NOMO-1 (cell line): ENCODE measurements around the gene APOA4.

Experiments
- DNase-seq, 2 experiments: peaks; one replicate each; lab custom pipeline; 2025; ENCODE audit not compliant: unreplicated experiment in 2 of 2; lab: John Stamatoyannopoulos, UW

Gene APOA4

GRCh38 chr11:116823031-116823843 lies at the start of gene APOA4:
TSS of gene APOA4 (minus strand) at chr11:116823304. CDS start at chr11:116823191, 113 bp downstream.
- DNase-seq: no peak

DNA sequence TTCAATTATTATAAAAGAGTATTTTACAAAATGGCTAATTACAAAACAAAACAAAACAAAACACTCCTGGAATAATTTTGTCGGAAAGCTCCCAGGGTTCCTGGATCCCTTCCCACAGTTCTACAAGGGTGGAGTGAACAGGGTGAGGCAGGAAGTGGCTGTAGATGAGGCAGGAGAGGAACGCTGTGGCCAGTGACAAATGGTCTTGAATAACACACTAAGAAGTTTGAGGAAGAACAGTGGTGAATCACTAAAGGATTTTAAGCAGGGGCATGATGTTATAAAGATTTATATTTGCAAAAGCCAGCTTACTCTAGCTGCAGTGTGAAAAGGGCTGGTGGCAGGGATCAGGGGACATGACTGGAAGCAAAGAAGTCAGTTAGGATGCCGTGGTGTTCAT lies 48.1 kb upstream of the APOA4 start:
- DNase-seq: no peak

DNA sequence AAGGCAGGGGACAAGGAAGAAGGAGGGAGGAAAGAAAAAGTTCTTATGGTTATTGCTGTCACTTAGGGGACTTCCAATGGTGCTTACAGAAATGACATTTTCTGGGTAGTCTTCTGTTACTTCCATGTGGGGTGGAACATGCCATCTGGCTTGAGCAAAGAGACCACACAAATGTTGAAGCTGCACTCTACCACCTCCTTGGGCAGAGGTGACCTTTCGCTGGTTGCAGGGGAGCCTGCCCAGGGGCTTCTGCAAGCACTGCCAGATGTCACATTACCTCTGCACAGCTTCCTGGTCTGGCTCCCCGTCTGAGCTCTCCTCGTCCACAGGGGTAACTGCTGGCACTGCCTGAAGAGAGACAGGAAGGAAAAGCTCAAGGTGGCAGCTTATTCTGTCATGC lies 47.0 kb upstream of the APOA4 start:
- no peak for DNase-seq

DNA sequence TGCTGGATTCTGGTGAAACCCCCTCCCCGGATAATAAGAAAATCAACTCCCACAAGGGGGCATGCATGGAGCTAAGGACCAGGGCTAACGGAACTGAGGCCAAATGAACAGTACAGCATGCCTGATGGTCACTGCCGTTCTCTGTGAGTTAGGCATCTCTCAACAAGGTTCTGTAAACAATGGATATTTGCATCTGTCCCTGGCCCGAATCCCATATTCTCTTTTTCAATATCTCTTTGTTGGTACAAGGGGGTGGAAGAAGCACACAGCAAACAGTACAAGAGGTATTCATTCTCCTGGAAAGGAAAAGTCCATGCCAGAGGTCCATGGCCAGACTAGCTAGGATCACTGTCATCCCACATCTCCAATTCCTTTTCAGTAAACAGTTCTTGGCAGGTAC lies 46.5 kb upstream of the APOA4 start:
- no peak for DNase-seq

DNA sequence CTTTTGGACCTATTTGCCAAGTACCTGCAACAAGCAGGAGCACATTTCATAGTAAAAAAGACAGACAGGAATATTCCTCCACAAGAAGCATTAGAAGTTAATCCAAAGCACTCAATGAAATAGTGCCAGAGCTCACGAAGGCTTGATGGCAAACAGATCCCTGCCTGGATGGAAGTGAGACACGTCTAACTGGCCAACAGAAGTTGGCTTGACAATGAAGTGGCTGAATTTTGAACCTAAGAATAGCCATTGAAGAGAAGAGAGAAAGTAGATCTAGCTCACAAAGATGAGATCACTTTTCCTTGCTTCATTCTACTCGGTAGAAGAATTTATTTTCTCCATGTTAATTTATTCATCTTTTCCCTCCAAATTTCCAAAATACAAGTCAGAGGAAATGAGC lies 45.0 kb upstream of the APOA4 start:
- no peak for DNase-seq

GRCh38 chr11:116867619-116868018 lies 44.5 kb upstream of the APOA4 start:
- no peak for DNase-seq

DNA sequence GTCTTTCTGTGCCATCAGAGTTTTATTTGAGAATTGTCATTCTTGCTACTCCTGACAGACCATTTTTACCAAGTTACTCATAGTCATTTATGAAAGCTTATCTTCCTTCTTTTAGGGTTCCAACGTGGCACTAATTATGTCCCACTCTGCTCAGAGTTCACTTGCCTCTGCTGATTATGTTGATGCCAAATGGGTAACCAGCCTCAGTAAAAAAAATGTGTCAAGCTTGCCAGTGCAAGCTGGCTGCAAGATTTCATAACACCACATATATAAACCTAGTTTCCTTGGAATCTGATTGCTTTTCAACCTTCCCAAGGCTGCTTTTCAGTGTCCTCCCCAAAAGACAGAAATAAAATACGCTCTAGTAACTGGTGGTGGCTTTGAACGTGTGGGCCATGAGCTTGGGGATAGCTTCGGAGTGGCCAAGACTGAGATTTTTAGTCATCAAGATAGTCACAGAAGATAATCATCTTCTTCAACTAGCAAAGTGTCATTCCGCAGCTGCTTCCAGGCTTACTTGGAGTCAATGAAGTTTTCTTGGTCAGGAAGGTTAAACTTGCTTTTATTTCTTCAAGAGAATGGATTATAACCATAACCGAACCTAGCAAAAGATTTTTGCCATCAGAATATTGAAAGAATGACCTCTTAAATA lies 43.8 kb upstream of the APOA4 start:
- DNase-seq: no peak

DNA sequence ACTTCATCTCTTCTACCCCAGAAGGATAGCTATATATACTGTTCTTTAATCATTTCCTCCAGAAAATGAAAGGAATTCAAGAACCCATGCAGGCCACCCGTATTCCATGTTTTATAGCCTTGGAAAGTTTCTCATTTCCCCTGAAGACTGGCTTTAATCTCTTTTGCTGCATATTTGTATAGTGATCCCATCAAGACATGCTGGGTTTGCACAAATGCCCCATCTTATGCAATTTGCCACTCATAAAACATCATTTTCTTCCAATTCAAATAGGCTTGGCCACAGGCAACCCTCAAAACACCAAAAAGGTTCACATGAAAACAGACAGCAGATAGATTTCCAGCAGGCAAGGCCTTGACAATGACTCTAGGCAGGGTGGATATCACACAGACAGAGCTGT lies 42.6 kb upstream of the APOA4 start:
- no peak for DNase-seq

- DNase-seq: no peak
These were observed 41.4 kb upstream of the APOA4 start for GRCh38 chr11:116864531-116864930.

DNA sequence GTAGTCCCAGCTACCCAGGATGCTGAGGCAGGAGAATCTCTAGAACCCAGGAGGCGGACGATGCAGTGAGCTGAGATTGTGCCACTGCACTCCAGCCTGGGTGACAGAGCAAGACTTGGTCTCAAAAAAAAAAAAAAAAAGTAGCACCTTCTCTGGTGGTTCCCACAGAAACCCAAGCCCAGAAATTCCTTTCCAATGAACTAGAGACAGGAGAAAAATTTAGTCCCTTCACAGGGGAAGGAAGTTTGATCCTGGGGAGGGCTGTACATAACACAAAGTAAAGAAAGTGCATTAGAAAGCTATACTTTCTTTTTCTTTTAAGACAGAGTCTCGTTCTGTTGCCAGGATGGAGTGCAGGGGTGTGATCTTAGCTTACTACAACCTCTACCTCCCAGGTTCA lies 39.8 kb upstream of the APOA4 start:
- DNase-seq: no peak

DNA sequence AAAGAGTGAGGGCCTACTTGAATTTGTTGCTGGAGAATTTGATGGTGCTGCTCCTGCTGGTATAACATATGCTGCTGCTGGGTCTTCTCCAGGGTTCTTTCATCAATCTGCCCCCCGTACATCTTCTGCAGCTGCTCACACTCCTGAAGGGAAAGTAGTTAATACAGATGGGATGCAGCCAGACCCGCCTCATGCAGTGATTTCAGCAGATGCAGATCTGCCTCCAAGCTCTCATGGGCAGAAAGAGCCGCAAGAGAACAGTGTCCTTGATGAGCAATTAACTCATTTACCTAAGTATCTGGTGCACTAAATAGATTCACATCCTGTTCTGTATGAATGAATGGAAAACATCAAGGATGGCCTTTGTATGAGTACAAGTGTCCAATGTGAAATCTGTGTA lies 39.1 kb upstream of the APOA4 start:
- no peak for DNase-seq

DNA sequence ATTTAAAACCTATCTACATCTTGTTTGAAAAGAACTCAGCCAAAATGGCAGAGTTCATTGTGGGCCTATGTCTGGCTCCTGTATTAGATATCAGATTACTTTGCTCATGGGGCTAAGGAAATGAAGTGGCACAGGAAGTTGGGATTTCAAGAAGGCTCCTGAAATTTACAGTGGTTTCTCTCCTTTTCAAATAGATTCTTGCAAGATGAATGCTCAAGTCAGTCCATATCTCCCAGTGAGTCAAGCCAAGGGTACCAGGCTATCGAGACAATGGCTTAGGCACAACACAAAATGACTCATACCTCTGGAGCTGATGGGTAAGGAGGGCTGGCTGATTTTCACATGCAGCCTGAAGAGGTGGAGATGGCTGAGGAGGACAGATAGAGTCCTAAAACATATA lies 38.4 kb upstream of the APOA4 start:
- DNase-seq: no peak

- no peak for DNase-seq
These were observed 37.2 kb upstream of the APOA4 start for GRCh38 chr11:116860303-116860702.

GRCh38 chr11:116859175-116859574 lies 36.1 kb upstream of the APOA4 start:
- no peak for DNase-seq

- no peak for DNase-seq
These were observed 34.8 kb upstream of the APOA4 start for GRCh38 chr11:116857936-116858335.

DNA sequence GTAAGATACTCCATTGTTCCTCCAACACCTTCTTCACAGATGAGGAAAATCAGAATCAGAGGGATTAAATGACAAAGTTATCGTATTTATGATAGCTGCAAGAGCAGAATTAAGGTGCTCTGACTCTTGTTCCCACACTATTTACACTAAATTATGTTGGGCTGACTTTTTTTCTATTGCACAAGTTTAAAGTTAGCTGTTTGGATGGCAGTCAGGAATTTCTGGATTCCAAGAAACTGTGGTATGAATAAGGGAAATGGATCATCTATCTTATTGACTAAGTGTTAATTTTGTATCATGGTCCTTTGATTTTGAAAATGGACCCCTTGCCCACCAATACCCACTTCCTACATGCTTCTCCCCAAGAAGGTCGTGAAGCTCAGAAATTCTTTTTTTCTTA lies 34.2 kb upstream of the APOA4 start:
- DNase-seq: no peak

DNA sequence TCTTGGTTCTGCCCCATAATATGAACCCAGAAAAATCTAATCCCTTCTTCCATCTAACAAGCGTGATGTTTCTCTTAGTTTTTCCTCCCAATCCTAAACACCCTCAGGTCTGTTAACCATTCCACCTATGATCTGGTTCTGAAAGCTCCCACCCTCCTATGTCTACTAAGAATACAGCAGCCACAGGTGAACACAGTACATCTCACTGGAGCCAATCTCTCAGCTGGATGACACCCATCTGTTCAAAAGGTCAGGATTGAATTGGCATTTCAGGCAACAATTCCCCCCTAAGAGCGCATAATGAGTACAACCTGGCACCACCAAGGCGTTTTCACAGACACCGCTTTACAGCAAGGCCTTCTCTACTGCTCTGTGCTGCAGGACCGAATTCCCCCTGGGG lies 33.3 kb upstream of the APOA4 start:
- no peak for DNase-seq

- DNase-seq: no peak
These were observed 32.3 kb upstream of the APOA4 start for GRCh38 chr11:116855413-116855812.

DNA sequence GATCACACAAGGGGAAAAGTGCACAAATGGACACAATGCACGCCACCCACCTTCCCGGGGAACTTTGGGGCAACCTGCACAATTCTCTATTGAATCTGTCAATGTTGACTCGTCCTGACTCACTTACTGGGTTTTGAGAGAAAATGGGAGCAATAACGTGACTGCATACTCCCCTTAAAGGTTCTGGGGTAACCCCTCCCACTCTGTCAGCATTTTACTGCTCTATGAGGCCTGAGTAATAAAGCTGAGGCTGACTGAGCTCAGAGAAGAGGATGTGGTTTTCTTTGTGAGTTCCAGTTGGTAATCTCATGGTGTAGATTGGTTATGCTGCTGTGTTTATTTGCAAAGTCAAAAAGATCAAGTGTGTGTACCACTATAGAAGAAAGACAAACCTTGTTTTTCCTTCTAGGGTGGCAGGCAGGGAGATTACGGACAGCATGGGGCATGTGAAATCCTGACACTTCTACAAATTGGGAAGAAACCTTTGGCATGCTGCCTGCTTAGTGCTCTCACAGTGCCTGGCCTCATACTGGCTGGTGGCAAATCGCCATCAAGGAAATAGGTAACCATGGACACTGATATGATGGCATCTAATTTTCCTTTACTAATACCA lies 30.5 kb upstream of the APOA4 start:
- DNase-seq: peak; percentile 85 to 95

DNA sequence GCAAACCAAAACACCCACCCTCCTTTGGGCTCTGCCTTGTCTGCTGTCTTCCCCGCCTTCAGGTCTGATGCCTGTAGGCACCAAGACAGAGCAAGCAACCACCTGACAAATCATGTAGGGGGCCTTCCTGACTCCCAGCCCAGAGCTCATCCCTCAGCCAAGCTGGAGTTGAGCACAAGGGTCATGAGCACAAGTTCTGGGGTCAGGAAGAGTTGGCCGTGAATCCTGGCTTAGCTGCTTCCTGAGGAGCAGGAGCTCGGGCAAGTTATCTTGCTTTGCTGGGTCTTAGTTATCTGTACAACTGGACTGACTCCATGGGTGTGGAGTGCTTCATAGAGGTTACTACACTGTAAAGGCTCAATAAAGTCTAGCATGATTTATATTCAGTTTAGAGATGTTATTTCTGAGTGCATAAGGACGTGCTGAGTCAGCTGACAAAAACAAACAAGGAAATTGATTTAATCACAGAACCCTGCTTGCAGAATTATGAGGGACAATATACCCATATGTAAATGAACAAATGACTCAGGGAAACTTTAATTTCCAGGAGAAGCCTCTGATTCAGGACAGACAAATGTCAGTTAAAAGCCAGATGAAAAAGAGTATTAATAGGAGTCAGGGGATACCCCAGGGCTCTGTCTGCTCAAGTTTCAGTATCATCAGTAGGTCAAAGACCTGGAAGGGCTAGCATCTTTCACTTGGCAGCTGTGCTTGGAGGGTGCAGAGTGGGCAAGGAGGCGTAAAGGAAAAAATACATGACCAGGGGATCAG lies 29.3 kb upstream of the APOA4 start:
- DNase-seq: no peak

GRCh38 chr11:116851626-116852025 lies 28.5 kb upstream of the APOA4 start:
- peak; percentile 73 to 76 for DNase-seq
